HG03175 (cell line): ENCODE measurements around the gene GAGE12H.
"Not testable (repeated sequence)": the region's sequence is repeated elsewhere in the genome, so short reads cannot be mapped to it uniquely, and the experiment has no call there.

Experiments
- ATAC-seq: cut with Tn5 transposase; IDR thresholded peaks from one replicate; pipeline ENCODE4 v1.9.1; 2021; ENCODE audit warnings: mild to moderate bottlenecking, moderate library complexity; ENCODE audit not compliant: unreplicated experiment

GAGE12H gene

GRCh38 chrX:49579649-49580048 lies at the start of gene GAGE12H:
Gene GAGE12H, plus strand, starts transcription at chrX:49579949. Its CDS starts 1,155 bp downstream, at chrX:49581104.
- not testable (repeated sequence) for ATAC-seq

- not testable (repeated sequence) for ATAC-seq
Measured at GRCh38 chrX:49531877-49532276, 47.9 kb upstream of the GAGE12H start, which contains the start of gene GAGE12C. Gene GAGE12C, plus strand, starts transcription at chrX:49532177. Its CDS starts 1,155 bp downstream, at chrX:49533332.

DNA sequence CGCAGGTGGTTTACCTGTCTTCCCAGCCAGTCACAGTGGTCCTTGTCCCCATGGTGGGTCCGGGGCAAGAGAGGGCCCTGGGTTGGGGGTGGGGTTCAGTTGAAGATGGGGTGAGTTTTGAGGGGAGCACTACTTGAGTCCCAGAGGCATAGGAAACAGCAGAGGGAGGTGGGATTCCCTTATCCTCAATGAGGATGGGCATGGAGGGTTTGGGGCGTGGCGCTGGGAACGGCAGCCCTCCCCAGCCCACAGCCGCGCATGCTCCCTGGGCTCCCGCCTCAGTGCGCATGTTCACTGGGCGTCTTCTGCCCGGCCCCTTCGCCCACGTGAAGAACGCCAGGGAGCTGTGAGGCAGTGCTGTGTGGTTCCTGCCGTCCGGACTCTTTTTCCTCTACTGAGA lies 38.3 kb upstream of the GAGE12H start, which contains the start of gene GAGE12D:
TSS of gene GAGE12D (plus strand) at position 301 of the 400 bp plus-strand sequence. CDS start 1,155 bp downstream, outside the sequence.
- not testable (repeated sequence) for ATAC-seq

- not testable (repeated sequence) for ATAC-seq
Measured at GRCh38 chrX:49550989-49551388, 28.8 kb upstream of the GAGE12H start, which contains the start of gene GAGE12E. Gene GAGE12E, plus strand, starts transcription at chrX:49551289. Its CDS starts 1,155 bp downstream, at chrX:49552444.

- ATAC-seq = not testable (repeated sequence)
Measured at GRCh38 chrX:49560542-49560941, 19.2 kb upstream of the GAGE12H start, which contains the start of gene GAGE12F. Gene GAGE12F, plus strand, starts transcription at chrX:49560842. Its CDS starts 1,155 bp downstream, at chrX:49561997.

DNA sequence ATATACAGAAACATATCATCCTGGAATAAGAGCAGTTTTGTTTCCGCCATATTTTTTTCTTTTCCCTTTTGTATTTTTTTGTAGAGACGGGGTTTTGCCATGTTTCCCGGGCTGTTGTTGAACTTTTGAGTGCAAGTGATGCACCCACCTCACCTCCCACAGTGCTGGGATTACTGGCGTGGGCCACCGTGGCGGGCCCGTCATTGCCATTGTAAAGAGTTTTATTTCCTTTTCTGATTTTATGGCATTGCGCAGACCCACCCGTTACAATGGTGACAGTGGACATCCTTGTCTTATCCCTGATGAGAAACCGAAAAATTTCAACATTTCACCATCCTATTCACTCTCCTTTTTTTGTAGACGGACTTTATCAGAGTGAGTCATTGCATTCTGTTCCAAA lies 11.0 kb upstream of the GAGE12H start:
- not testable (repeated sequence) for ATAC-seq

- not testable (repeated sequence) for ATAC-seq
Measured at GRCh38 chrX:49569152-49569551, 10.6 kb upstream of the GAGE12H start.

GRCh38 chrX:49570100-49570499 lies 9.6 kb upstream of the GAGE12H start, which contains the start of gene GAGE12G:
Gene GAGE12G, plus strand, starts transcription at chrX:49570400. Its CDS starts 1,155 bp downstream, at chrX:49571555.
- ATAC-seq = not testable (repeated sequence)

GRCh38 chrX:49589196-49589595 lies 9.4 kb downstream of the GAGE12H start, which contains the start of gene GAGE2A:
Gene GAGE2A, plus strand, starts transcription at chrX:49589496. Its CDS starts 1,155 bp downstream, at chrX:49590651.
- ATAC-seq = not testable (repeated sequence)

- ATAC-seq = not testable (repeated sequence)
Measured at GRCh38 chrX:49589769-49590478, 10.2 kb downstream of the GAGE12H start.

DNA sequence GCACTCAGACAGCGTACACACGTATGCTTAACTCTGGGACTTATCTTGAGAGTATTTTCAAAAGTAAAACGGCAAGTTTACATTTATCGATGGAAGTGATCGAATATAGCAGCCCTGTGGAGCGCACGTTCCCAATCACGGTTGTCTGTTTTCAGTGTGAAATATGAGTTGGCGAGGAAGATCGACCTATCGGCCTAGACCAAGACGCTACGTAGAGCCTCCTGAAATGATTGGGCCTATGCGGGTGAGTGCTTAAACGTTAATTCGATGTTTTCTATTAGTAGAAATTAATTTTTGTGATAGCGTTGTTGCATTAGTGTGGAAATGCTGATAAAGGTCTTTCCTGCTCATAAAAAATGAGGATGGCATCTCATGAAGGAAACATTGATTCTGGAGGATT lies 10.7 kb downstream of the GAGE12H start:
- not testable (repeated sequence) for ATAC-seq

- not testable (repeated sequence) for ATAC-seq
Measured at GRCh38 chrX:49598720-49599119, 19.0 kb downstream of the GAGE12H start, which contains the start of gene GAGE1. Gene GAGE1, plus strand, starts transcription at chrX:49599020. Its CDS starts 1,155 bp downstream, at chrX:49600175.

GRCh38 chrX:49610718-49611310 lies 31.1 kb downstream of the GAGE12H start:
- no peak for ATAC-seq

GRCh38 chrX:49618574-49618973 lies 38.8 kb downstream of the GAGE12H start:
- ATAC-seq = no peak

GRCh38 chrX:49627086-49627777 lies 47.5 kb downstream of the GAGE12H start:
- no peak for ATAC-seq
